HG03521 (cell line): ENCODE results near the gene YES1.
"Not testable (repeated sequence)": the region's sequence is repeated elsewhere in the genome, so short reads cannot be mapped to it uniquely, and the experiment has no call there.

ENCODE experiments used
- ATAC-seq: cut with Tn5 transposase; IDR thresholded peaks from one replicate; pipeline ENCODE4 v1.9.1; 2021; ENCODE audit warnings: mild to moderate bottlenecking, moderate library complexity; ENCODE audit not compliant: unreplicated experiment

The YES1 gene

GRCh38 chr18:824179-824578 is 12.1 kb upstream of the YES1 start:
- ATAC-seq: no peak

- no peak for ATAC-seq
These were observed 8.6 kb upstream of the YES1 start for GRCh38 chr18:820591-821165.

DNA sequence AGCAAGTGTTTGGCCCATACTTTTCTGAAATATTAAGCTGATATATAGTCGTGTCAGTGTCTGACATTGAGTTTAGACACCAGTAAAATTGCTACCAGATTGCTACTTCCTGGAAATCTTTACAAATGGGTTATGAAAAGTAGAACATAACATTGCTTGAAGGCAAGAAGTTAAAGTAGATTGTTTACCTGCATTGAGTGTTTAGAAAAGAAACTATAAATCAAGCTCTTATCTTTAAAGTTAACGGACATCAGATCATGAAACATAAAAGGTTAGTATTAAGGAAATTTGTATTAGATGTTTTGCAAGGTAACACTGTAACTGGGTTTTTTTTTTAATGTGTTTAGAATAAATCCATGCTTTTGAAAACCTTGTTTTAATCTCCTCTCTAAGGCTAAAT is 4.8 kb upstream of the YES1 start:
- no peak for ATAC-seq

GRCh38 chr18:816088-816653 is 4.1 kb upstream of the YES1 start:
- ATAC-seq: no peak

DNA sequence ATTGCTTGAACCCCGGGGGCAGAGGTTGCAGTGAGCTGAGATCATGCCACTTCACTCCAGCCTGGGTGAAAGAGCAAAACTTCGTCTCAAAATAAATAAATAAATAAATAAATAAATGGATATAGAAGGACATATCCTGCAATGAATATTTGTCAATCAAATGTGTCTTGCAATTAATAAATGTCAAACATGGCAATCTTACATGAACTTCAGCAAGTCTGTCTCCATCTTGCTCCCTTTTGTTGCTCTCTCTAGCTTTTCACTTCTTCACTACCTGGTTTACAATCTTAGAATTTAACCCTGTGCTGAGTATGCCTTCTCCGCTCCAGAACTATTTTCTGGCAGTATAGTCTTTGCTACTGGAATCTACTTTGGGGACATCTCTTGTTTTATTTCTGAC is 3.3 kb upstream of the YES1 start:
- no peak for ATAC-seq

- ATAC-seq: no peak
These were observed 2.5 kb upstream of the YES1 start for GRCh38 chr18:814300-815084.

DNA sequence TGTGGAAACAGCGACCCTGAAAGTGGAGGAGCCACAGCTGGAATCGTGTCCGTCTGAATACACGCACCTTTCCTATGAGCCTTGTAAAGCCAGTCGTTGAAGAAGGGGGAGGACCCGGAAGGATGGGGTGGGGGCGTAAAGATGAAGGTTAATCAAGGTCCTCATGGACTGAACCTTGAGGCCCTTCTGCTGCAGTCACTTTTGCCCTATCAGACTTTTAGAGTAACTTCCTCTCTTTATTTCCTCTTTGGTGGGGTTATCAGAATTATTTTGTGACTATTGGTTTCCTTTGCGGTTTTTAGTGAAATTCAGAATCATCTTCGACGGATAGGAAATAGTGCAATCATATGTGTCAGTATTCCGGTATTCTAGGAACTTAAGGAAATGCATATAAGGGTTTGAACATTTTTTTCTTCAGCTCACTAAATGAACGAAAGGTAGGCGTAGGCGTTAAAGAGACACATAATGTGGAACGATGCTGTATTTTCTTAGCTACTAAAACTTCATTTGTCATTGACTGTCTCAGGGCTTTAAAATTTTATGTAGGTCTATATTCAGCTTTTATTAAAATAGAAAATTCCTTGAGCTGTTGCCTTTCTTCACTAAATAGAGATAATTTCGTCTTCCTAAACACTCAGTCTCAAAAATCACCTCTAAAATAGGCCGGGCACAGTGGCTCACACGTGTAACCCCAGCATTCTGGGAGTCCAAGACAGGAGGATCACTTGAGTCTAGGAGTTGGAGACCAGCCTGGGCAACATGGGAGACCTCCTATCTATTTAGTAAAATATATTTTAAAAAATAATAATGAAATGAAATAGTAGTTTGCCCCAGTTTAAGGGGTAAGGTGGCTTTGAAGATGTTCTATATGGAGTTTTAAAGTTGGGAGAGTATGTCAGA is 1.4 kb upstream of the YES1 start:
- ATAC-seq: no peak

- ATAC-seq: peak; percentile 27
These were observed 532 bp upstream of the YES1 start for GRCh38 chr18:812376-813171.

- ATAC-seq: peak; percentile 14
These were observed 705 bp downstream of the YES1 start for GRCh38 chr18:811182-811891.

GRCh38 chr18:809985-810642 is 1.9 kb downstream of the YES1 start:
- peak; percentile 16 for ATAC-seq

GRCh38 chr18:809228-809627 is 2.8 kb downstream of the YES1 start:
- ATAC-seq: not testable (repeated sequence)

GRCh38 chr18:808502-808901 is 3.5 kb downstream of the YES1 start:
- ATAC-seq: no peak

DNA sequence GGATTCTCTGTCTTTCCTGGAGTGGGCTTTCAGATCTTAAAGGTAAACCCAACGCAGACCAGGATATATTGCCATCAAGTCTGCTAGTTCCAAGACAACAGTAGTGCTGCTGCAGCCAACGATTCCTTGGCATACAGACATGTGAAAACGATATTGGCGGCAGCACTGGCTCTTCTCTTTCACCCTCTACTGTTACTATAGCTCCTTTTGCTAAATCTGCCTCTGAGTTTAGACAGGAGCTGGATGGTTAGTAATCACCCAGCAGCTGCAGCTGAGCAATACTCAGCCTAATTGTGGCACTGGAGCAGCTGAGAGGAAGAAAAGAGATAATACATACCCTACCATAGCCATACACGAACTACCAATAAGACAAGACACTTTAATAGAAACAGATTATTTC is 4.0 kb downstream of the YES1 start:
- no peak for ATAC-seq

DNA sequence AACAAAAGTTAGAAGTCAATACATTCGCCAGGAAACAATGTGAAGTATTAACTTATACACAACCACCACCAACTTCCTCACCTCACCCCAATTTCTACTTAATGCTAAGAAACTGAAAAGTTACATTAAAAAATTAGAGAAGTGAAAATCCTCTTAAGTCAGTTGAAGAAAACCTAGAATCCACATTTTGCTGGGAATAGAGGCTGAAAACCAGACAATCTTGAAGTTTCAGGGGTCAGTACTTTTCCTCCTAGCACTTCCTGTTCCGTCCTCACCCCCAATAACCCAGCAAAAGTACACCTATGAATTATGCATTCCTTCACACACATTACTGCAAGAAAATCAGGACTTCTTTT is 6.3 kb downstream of the YES1 start:
- ATAC-seq: peak; percentile 19

- ATAC-seq: peak; percentile 42
These were observed 6.9 kb downstream of the YES1 start for GRCh38 chr18:805008-805754.

DNA sequence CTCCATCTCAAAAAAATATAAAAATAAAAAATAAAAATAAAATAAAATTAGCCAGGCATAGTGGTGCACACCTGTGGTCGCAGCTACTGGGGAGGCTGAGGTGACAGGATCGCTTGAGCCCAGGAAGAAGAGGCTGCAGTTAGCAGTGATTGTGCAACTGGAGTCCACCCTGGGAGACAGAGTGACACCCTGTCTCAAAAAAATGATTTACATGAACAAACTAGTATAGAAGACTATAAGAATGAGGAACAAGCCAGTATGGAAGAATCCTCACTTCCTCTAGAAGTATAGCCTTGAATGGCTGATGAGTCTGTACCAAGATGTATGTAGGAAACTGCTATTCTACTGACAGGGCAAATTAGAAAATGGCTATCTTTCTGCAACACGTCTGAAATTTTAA is 10.9 kb downstream of the YES1 start:
- ATAC-seq: no peak

GRCh38 chr18:799943-800342 is 12.1 kb downstream of the YES1 start:
- no peak for ATAC-seq

- ATAC-seq: not testable (repeated sequence)
These were observed 16.7 kb downstream of the YES1 start for GRCh38 chr18:795383-795782.

- no peak for ATAC-seq
These were observed 22.6 kb downstream of the YES1 start for GRCh38 chr18:789397-789796.
